K562 (cell line): ENCODE results near the gene KDM5A. TPM values are rescaled to one million over a fixed set of nuclear protein-coding genes. Genes with fewer than 3 reads are reported as not detected.

ENCODE experiments used
- CCAR2 ChIP-seq: fragments of 200-400 bp; formaldehyde crosslinking; IDR thresholded peaks from 2 replicates; pipeline ENCODE4 v1.6.1; 2017; ENCODE audit warnings: mild to moderate bottlenecking, low read depth, low read length
- COPS2 ChIP-seq: fragments of 450-650 bp; conservative IDR thresholded peaks from 2 replicates; pipeline ENCODE4 v1.6.1; 2016; ENCODE audit warnings: mild to moderate bottlenecking, moderate library complexity
- FOXM1 ChIP-seq, 2 experiments: fragments of 450-650 bp in 1 of 2; sonication (generic) in 1 of 2; formaldehyde crosslinking in 1 of 2; IDR thresholded peaks; 2 replicates each; pipeline versions ENCODE4 v1.6.1 to v1.9.0; 2017 to 2022; ENCODE audit warnings: low read depth in 2 of 2, mild to moderate bottlenecking in 2 of 2, missing genetic modification reagents in 1 of 2, moderate library complexity in 1 of 2
- IRF2 ChIP-seq: sonication (generic); formaldehyde crosslinking; IDR thresholded peaks from 2 replicates; pipeline ENCODE4 v1.8.1; 2022; ENCODE audit warnings: mild to moderate bottlenecking, missing genetic modification reagents
- MGA ChIP-seq: fragments of 450-650 bp; IDR thresholded peaks from 2 replicates; pipeline ENCODE4 v1.6.1; 2016; ENCODE audit warnings: mild to moderate bottlenecking, moderate library complexity
- SREBF2 ChIP-seq: sonication (generic); formaldehyde crosslinking; IDR thresholded peaks from 2 replicates; pipeline ENCODE4 v1.4.0; 2020; ENCODE audit warnings: mild to moderate bottlenecking, missing genetic modification reagents
- TEAD4 ChIP-seq, 2 experiments: sonication (generic) in 1 of 2; formaldehyde crosslinking in 1 of 2; IDR thresholded peaks; 2 replicates each; pipeline versions ENCODE4 v1.6.1 to v1.8.0; 2012 to 2022; ENCODE audit warnings: borderline replicate concordance in 1 of 2, inconsistent platforms in 1 of 2, low read length in 1 of 2, mild to moderate bottlenecking in 1 of 2, missing genetic modification reagents in 1 of 2
- polyA plus RNA-seq, 8 experiments: library from polyadenylated mRNA; depleted of rRNA in 4 of 8; stranded (reverse) in 5 of 8; unstranded in 3 of 8; fragments of >200 nt; fragmentation: Nextera tagmentation in 2 of 8; fragmentation: Illumina TruSeq in 1 of 8; extraction: Ambion mirVana in 2 of 8; extraction: Trizol in 1 of 8; gene quantifications; 2 replicates each; pipeline versions ENCODE4 v1.2.1 to v1.2.3, GENCODE V29; 2011 to 2014; ENCODE audit warnings: inconsistent platforms in 1 of 8, missing spikeins in 1 of 8
- total RNA-seq, 7 experiments: library from RNA; depleted of rRNA in 6 of 7; stranded (reverse); fragments of >200 nt in 6 of 7; fragmentation: Illumina TruSeq in 2 of 7; extraction: Trizol in 2 of 7; gene quantifications; 2 replicates each; pipeline versions ENCODE4 v1.2.1 to v1.2.3, GENCODE V29; 2011 to 2021; ENCODE audit warnings: low replicate concordance in 1 of 7

KDM5A gene
- total and polyA plus RNA-seq, 9 of the 15 experiments (the other 6 are each of a cell fraction or from before 2014, with no cell fraction given): 5.5 to 35.1 (median 13.1) TPM

- TF ChIP-seq MGA (peak; percentile 36; the same call in 1 of the 2 replicates), COPS2 (no peak), SREBF2 (CRISPR knock-in tag) (no peak), FOXM1 (IDR thresholded peaks at IDR 0.05; ENCODE audit: low read depth) (no peak), FOXM1 (CRISPR knock-in tag; IDR thresholded peaks at IDR 0.05; ENCODE audit: low read depth) (no peak), TEAD4 (IDR thresholded peaks at IDR 0.05; ENCODE audit: low read length) (no peak), TEAD4 (CRISPR knock-in tag; IDR thresholded peaks at IDR 0.05; ENCODE audit: borderline replicate concordance) (no peak), IRF2 (CRISPR knock-in tag) (no peak), CCAR2 (no peak)
Measured at GRCh38 chr12:263574-263973, 125.5 kb downstream of the KDM5A start (continued).
